ENCODE measurements around the gene SLC15A3. TPM values are rescaled to one million over a fixed set of nuclear protein-coding genes. Genes with fewer than 3 reads are reported as not detected.

Gene SLC15A3
- total RNA-seq, 4 donors from 2014 or later, result 32.2 to 94.4 (median 64.8) TPM

- no peak for TF ChIP-seq POLR2A (IDR thresholded peaks at IDR 0.05)
- TF ChIP-seq CTCF (IDR thresholded peaks at IDR 0.05), result no peak
- no peak for TF ChIP-seq EP300 (IDR thresholded peaks at IDR 0.05)
- Histone ChIP-seq H3K4me3 (no peak overlapping the region), H3K9me3 (no peaks in the 10 kb centered on the region), H3K36me3 (no peaks in the 10 kb centered on the region), H3K4me1 (no peaks in the 10 kb centered on the region), H3K27ac (no peak overlapping the region), H3K27me3 (no peaks in the 10 kb centered on the region)
- WGBS, 2 donors, result 81 to 92% methylated on average over 4 to 5 of the region's 5 CpGs
- no peak for DNase-seq (ENCODE audit: low spot score in 2 of 2)
Observed at GRCh38 chr11:60970890-60971289, 18.9 kb upstream of the SLC15A3 start.

GRCh38 chr11:60970369-60970774 is 18.4 kb upstream of the SLC15A3 start:
- no peaks in the 10 kb centered on the region for H3K36me3 ChIP-seq

GRCh38 chr11:60968223-60968622 is 16.2 kb upstream of the SLC15A3 start:
- WGBS, 2 donors, result 49 to 95% methylated on average over 1 of the region's 1 CpG
- no peak overlapping the region for H3K4me3 ChIP-seq
- H3K27me3 ChIP-seq, result no peaks in the 10 kb centered on the region
- no peaks in the 10 kb centered on the region for H3K9me3 ChIP-seq
- H3K27ac ChIP-seq, result no peak overlapping the region
- no peaks in the 10 kb centered on the region for H3K36me3 ChIP-seq
- DNase-seq (ENCODE audit: low spot score in 2 of 2), result no peak
- H3K4me1 ChIP-seq, result peaks cover 0 to 1% (median 0%) of the 10 kb centered on the region in 4 donors
- TF ChIP-seq EP300 (IDR thresholded peaks at IDR 0.05) (no peak), CTCF (IDR thresholded peaks at IDR 0.05) (no peak), POLR2A (IDR thresholded peaks at IDR 0.05) (no peak)

More at GRCh38 chr11:60970369-60970774, 18.4 kb upstream of the SLC15A3 start:
- Histone ChIP-seq H3K27me3 (no peaks in the 10 kb centered on the region), H3K27ac (no peak overlapping the region), H3K4me1 (no peaks in the 10 kb centered on the region), H3K4me3 (no peak overlapping the region), H3K9me3 (no peaks in the 10 kb centered on the region)
- 23 to 37% methylated on average over 8 of the region's 9 CpGs for WGBS, 2 donors
- TF ChIP-seq CTCF (IDR thresholded peaks at IDR 0.05) (peak; percentile 37 to 81 (median 70)), EP300 (IDR thresholded peaks at IDR 0.05) (no peak)
- DNase-seq (ENCODE audit: low spot score in 2 of 2), result peak in 1 of 2 donors; percentile 41

GRCh38 chr11:60966890-60967289 is 14.9 kb upstream of the SLC15A3 start:
- WGBS, 2 donors, result 77% methylated on average over 4 of the region's 4 CpGs
- Histone ChIP-seq H3K4me1 (peaks cover 0 to 8% (median 0%) of the 10 kb centered on the region in 4 donors), H3K27ac (no peak overlapping the region), H3K4me3 (no peak overlapping the region), H3K27me3 (no peaks in the 10 kb centered on the region), H3K9me3 (no peaks in the 10 kb centered on the region), H3K36me3 (no peaks in the 10 kb centered on the region)
- no peak for DNase-seq (ENCODE audit: low spot score in 2 of 2)
- TF ChIP-seq EP300 (IDR thresholded peaks at IDR 0.05), result no peak
- no peak for TF ChIP-seq POLR2A (IDR thresholded peaks at IDR 0.05)
- TF ChIP-seq CTCF (IDR thresholded peaks at IDR 0.05), result no peak

GRCh38 chr11:60964801-60965200 is 12.8 kb upstream of the SLC15A3 start:
- WGBS, 2 donors, result 83 to 85% methylated on average over 6 of the region's 6 CpGs
- Histone ChIP-seq H3K27ac (no peak overlapping the region), H3K4me1 (peaks cover 0 to 8% (median 0%) of the 10 kb centered on the region in 4 donors), H3K9me3 (no peaks in the 10 kb centered on the region), H3K4me3 (no peak overlapping the region), H3K27me3 (peaks cover 0 to 3% of the 10 kb centered on the region in 2 donors), H3K36me3 (no peaks in the 10 kb centered on the region)
- no peak for DNase-seq (ENCODE audit: low spot score in 2 of 2)
- TF ChIP-seq CTCF (IDR thresholded peaks at IDR 0.05) (no peak), POLR2A (IDR thresholded peaks at IDR 0.05) (no peak)
